GM21619 (cell line): ENCODE data around the gene SHPK.
"Not testable (repeated sequence)": the region's sequence is repeated elsewhere in the genome, so short reads cannot be mapped to it uniquely, and the experiment has no call there.

ENCODE experiments used
- ATAC-seq: cut with Tn5 transposase; IDR thresholded peaks from one replicate; pipeline ENCODE4 v1.9.1; 2021; ENCODE audit not compliant: unreplicated experiment

The SHPK gene

GRCh38 chr17:3594051-3594800, 41.8 kb downstream of the SHPK start:
- no peak for ATAC-seq

GRCh38 chr17:3593384-3593783, 42.7 kb downstream of the SHPK start:
- no peak for ATAC-seq

GRCh38 chr17:3592216-3592860, 43.7 kb downstream of the SHPK start:
- ATAC-seq, result no peak

- ATAC-seq, result no peak
Measured at GRCh38 chr17:3590768-3591167, 45.3 kb downstream of the SHPK start.

GRCh38 chr17:3590231-3590630, 45.8 kb downstream of the SHPK start:
- no peak for ATAC-seq

GRCh38 chr17:3589784-3590183, 46.3 kb downstream of the SHPK start:
- no peak for ATAC-seq

GRCh38 chr17:3585826-3586225, 50.2 kb downstream of the SHPK start:
- ATAC-seq, result no peak

GRCh38 chr17:3583456-3583855, 52.6 kb downstream of the SHPK start:
- ATAC-seq, result no peak

GRCh38 chr17:3582915-3583314, 53.1 kb downstream of the SHPK start:
- ATAC-seq, result no peak

- ATAC-seq, result not testable (repeated sequence)
Measured at GRCh38 chr17:3578667-3579066, 57.4 kb downstream of the SHPK start.

- ATAC-seq, result no peak
Measured at GRCh38 chr17:3576970-3577369, 59.1 kb downstream of the SHPK start.

- ATAC-seq, result no peak
Measured at GRCh38 chr17:3575511-3575910, 60.5 kb downstream of the SHPK start.

- ATAC-seq, result no peak
Measured at GRCh38 chr17:3574231-3574630, 61.8 kb downstream of the SHPK start.

GRCh38 chr17:3573246-3574100, 62.6 kb downstream of the SHPK start:
- ATAC-seq, result no peak

- no peak for ATAC-seq
Measured at GRCh38 chr17:3572231-3572630, 63.8 kb downstream of the SHPK start.

- ATAC-seq, result no peak
Measured at GRCh38 chr17:3571043-3571900, 64.8 kb downstream of the SHPK start.

- ATAC-seq, result no peak
Measured at GRCh38 chr17:3569534-3570137, 66.4 kb downstream of the SHPK start.

- ATAC-seq, result no peak
Measured at GRCh38 chr17:3566551-3566950, 69.5 kb downstream of the SHPK start.

- no peak for ATAC-seq
Measured at GRCh38 chr17:3565143-3565542, 70.9 kb downstream of the SHPK start.

- ATAC-seq, result not testable (repeated sequence)
Measured at GRCh38 chr17:3564241-3564640, 71.8 kb downstream of the SHPK start.
